CD8-positive, alpha-beta memory T cell (primary cell): ENCODE results near the gene MDGA2. TPM values are rescaled to one million over a fixed set of nuclear protein-coding genes. Genes with fewer than 3 reads are reported as not detected.

Experiments
- CTCF ChIA-PET: fragments of 350-600 bp; sonication (Branson Sonifier 250); formaldehyde crosslinking; loops from one replicate; lab custom pipeline; 2021; ENCODE audit warnings: antibody characterized with exemption; lab: Charles Lee
- POLR2A ChIA-PET: fragments of 350-600 bp; sonication (Branson Sonifier 250); formaldehyde crosslinking; loops from one replicate; lab custom pipeline; 2021; ENCODE audit warnings: antibody characterized with exemption; lab: Charles Lee
- DNase-seq, 5 donors: peaks; one replicate each; pipeline versions ENCODE4 v3.0.0 to v3.0.0-alpha.2; 2020 to 2022; ENCODE audit warnings: mixed read lengths in 1 of 5
- H3K27ac ChIP-seq: one replicate; pipeline ENCODE4 v1.7.0; 2013; ENCODE audit warnings: low read depth, mild to moderate bottlenecking, low read length, moderate library complexity
- H3K27me3 ChIP-seq: 2 replicates; pipeline ENCODE4 v1.7.0; 2013; ENCODE audit warnings: low read length, mild to moderate bottlenecking; ENCODE audit not compliant: insufficient read depth, poor library complexity, severe bottlenecking
- H3K36me3 ChIP-seq: 2 replicates; pipeline ENCODE4 v1.7.0; 2013; ENCODE audit warnings: mild to moderate bottlenecking, low read length, moderate library complexity; ENCODE audit not compliant: insufficient read depth
- H3K4me1 ChIP-seq: 2 replicates; pipeline ENCODE4 v1.7.0; 2013; ENCODE audit warnings: mild to moderate bottlenecking, low read length, moderate library complexity; ENCODE audit not compliant: insufficient read depth
- H3K4me3 ChIP-seq: 2 replicates; pipeline ENCODE4 v1.7.0; 2013; ENCODE audit warnings: mild to moderate bottlenecking, low read length
- H3K9me3 ChIP-seq: 2 replicates; pipeline ENCODE4 v1.7.0; 2013; ENCODE audit warnings: mild to moderate bottlenecking, low read length
- H3K27ac Mint-ChIP-seq, 8 donors: one replicate each; pipeline ENCODE4 v1.8.0; 2020 to 2021; ENCODE audit warnings: mixed read lengths in 8 of 8, mild to moderate bottlenecking in 6 of 8, inconsistent platforms in 3 of 8, moderate library complexity in 3 of 8
- H3K27me3 Mint-ChIP-seq, 2 donors: one replicate each; pipeline ENCODE4 v1.8.0; 2020 to 2021; ENCODE audit warnings: mixed read lengths in 2 of 2, mild to moderate bottlenecking in 1 of 2, moderate library complexity in 1 of 2
- H3K36me3 Mint-ChIP-seq, 3 donors: one replicate each; pipeline ENCODE4 v1.8.0; 2020 to 2021; ENCODE audit warnings: mixed read lengths in 3 of 3, inconsistent platforms in 1 of 3, mild to moderate bottlenecking in 1 of 3
- H3K4me1 Mint-ChIP-seq, 3 donors: one replicate each; pipeline ENCODE4 v1.8.0; 2020 to 2021; ENCODE audit warnings: mixed read lengths in 3 of 3, inconsistent platforms in 1 of 3, mild to moderate bottlenecking in 1 of 3
- H3K4me3 Mint-ChIP-seq, 7 donors: one replicate each; pipeline ENCODE4 v1.8.0; 2020 to 2021; ENCODE audit warnings: mixed read lengths in 7 of 7, mild to moderate bottlenecking in 6 of 7, moderate library complexity in 4 of 7, inconsistent platforms in 2 of 7
- H3K9me3 Mint-ChIP-seq, 5 donors: one replicate each; pipeline ENCODE4 v1.8.0; 2020 to 2022; ENCODE audit warnings: mixed read lengths in 5 of 5, mild to moderate bottlenecking in 3 of 5, moderate library complexity in 2 of 5, inconsistent platforms in 1 of 5
- polyA plus RNA-seq: library from polyadenylated mRNA; unstranded; fragments of 300-500 nt; fragmentation: Illumina TruSeq; gene quantifications from one replicate; pipeline ENCODE4 v1.2.3, GENCODE V29; 2021
- total RNA-seq, 2 experiments: library from RNA; stranded (reverse); gene quantifications; one replicate each; pipeline ENCODE4 v1.2.3, GENCODE V29; 2021

The MDGA2 gene
- total and polyA plus RNA-seq, 3 experiments from 2014 or later: not detected

- no peaks in the 10 kb centered on the region for H3K27me3 Mint-ChIP-seq
- peaks cover 0 to 23% (median 6%) of the 10 kb centered on the region in 5 donors for H3K9me3 Mint-ChIP-seq
- no peaks in the 10 kb centered on the region for H3K4me1 Mint-ChIP-seq
- Histone ChIP-seq H3K4me3 (no peak overlapping the region), H3K4me1 (no peaks in the 10 kb centered on the region), H3K9me3 (no peaks in the 10 kb centered on the region), H3K27me3 (no peaks in the 10 kb centered on the region), H3K27ac (no peak overlapping the region), H3K36me3 (no peaks in the 10 kb centered on the region)
- ChIA-PET POLR2A (no interaction called here), CTCF (no interaction called here)
- no peak overlapping the region for H3K27ac Mint-ChIP-seq
- no peak overlapping the region for H3K4me3 Mint-ChIP-seq
- H3K36me3 Mint-ChIP-seq: no peaks in the 10 kb centered on the region
- DNase-seq: no peak
Observed at GRCh38 chr14:47270715-47271114, 404.7 kb downstream of the MDGA2 start.

- Histone ChIP-seq H3K4me1 (no peaks in the 10 kb centered on the region), H3K4me3 (no peak overlapping the region), H3K9me3 (no peaks in the 10 kb centered on the region), H3K36me3 (no peaks in the 10 kb centered on the region), H3K27ac (no peak overlapping the region), H3K27me3 (no peaks in the 10 kb centered on the region)
- Mint-ChIP-seq H3K4me3 (no peak overlapping the region), H3K4me1 (no peaks in the 10 kb centered on the region), H3K9me3 (peaks cover 0 to 24% (median 6%) of the 10 kb centered on the region in 5 donors), H3K36me3 (no peaks in the 10 kb centered on the region), H3K27me3 (no peaks in the 10 kb centered on the region), H3K27ac (no peak overlapping the region)
- DNase-seq: no peak
- ChIA-PET POLR2A (no interaction called here), CTCF (no interaction called here)
Observed at GRCh38 chr14:47269756-47270492, 405.5 kb downstream of the MDGA2 start.

- Mint-ChIP-seq H3K27me3 (no peaks in the 10 kb centered on the region), H3K27ac (no peak overlapping the region), H3K9me3 (peaks cover 1 to 16% (median 4%) of the 10 kb centered on the region in 5 donors), H3K4me1 (no peaks in the 10 kb centered on the region), H3K36me3 (no peaks in the 10 kb centered on the region), H3K4me3 (no peak overlapping the region)
- no peak for DNase-seq
- Histone ChIP-seq H3K27me3 (no peaks in the 10 kb centered on the region), H3K9me3 (no peaks in the 10 kb centered on the region), H3K4me1 (no peaks in the 10 kb centered on the region), H3K4me3 (no peak overlapping the region), H3K36me3 (no peaks in the 10 kb centered on the region), H3K27ac (no peak overlapping the region)
- ChIA-PET POLR2A (no interaction called here), CTCF (no interaction called here)
Observed at GRCh38 chr14:47264842-47265241, 410.6 kb downstream of the MDGA2 start.

- Histone ChIP-seq H3K36me3 (no peaks in the 10 kb centered on the region), H3K27ac (no peak overlapping the region), H3K27me3 (no peaks in the 10 kb centered on the region), H3K4me3 (no peak overlapping the region), H3K9me3 (no peaks in the 10 kb centered on the region), H3K4me1 (no peaks in the 10 kb centered on the region)
- Mint-ChIP-seq H3K36me3 (no peaks in the 10 kb centered on the region), H3K9me3 (peaks cover 1 to 11% (median 8%) of the 10 kb centered on the region in 5 donors), H3K27me3 (no peaks in the 10 kb centered on the region), H3K4me3 (no peak overlapping the region), H3K4me1 (no peaks in the 10 kb centered on the region), H3K27ac (no peak overlapping the region)
- CTCF ChIA-PET: no interaction called here
- DNase-seq: no peak
- POLR2A ChIA-PET: no interaction called here
Observed at GRCh38 chr14:47262801-47263200, 412.6 kb downstream of the MDGA2 start.

GRCh38 chr14:47261350-47261749 is 414.1 kb downstream of the MDGA2 start:
- no peak for DNase-seq
- H3K27ac ChIP-seq: no peak overlapping the region
- no peaks in the 10 kb centered on the region for H3K9me3 ChIP-seq
- H3K4me1 ChIP-seq: no peaks in the 10 kb centered on the region
- H3K27ac Mint-ChIP-seq: no peak overlapping the region
- no peak overlapping the region for H3K4me3 Mint-ChIP-seq
- no peak overlapping the region for H3K4me3 ChIP-seq
- H3K36me3 Mint-ChIP-seq: no peaks in the 10 kb centered on the region
- no peaks in the 10 kb centered on the region for H3K4me1 Mint-ChIP-seq
- CTCF ChIA-PET: no interaction called here
- peaks cover 3 to 17% (median 12%) of the 10 kb centered on the region in 5 donors for H3K9me3 Mint-ChIP-seq
- no peaks in the 10 kb centered on the region for H3K36me3 ChIP-seq
- no peaks in the 10 kb centered on the region for H3K27me3 ChIP-seq
- no peaks in the 10 kb centered on the region for H3K27me3 Mint-ChIP-seq
- POLR2A ChIA-PET: no interaction called here

- Histone ChIP-seq H3K4me1 (no peaks in the 10 kb centered on the region), H3K36me3 (no peaks in the 10 kb centered on the region), H3K4me3 (no peak overlapping the region), H3K27me3 (no peaks in the 10 kb centered on the region), H3K9me3 (no peaks in the 10 kb centered on the region), H3K27ac (no peak overlapping the region)
- H3K4me3 Mint-ChIP-seq: no peak overlapping the region
- ChIA-PET POLR2A (no interaction called here), CTCF (no interaction called here)
- no peaks in the 10 kb centered on the region for H3K27me3 Mint-ChIP-seq
- no peaks in the 10 kb centered on the region for H3K36me3 Mint-ChIP-seq
- H3K27ac Mint-ChIP-seq: peak overlapping the region in 1 of 8 donors; percentile 42
- H3K4me1 Mint-ChIP-seq: no peaks in the 10 kb centered on the region
- peaks cover 10 to 26% (median 11%) of the 10 kb centered on the region in 5 donors for H3K9me3 Mint-ChIP-seq
- no peak for DNase-seq
Observed at GRCh38 chr14:47259796-47260195, 415.6 kb downstream of the MDGA2 start.

GRCh38 chr14:47257013-47257412 is 418.4 kb downstream of the MDGA2 start:
- Histone ChIP-seq H3K4me1 (no peaks in the 10 kb centered on the region), H3K36me3 (no peaks in the 10 kb centered on the region), H3K27me3 (no peaks in the 10 kb centered on the region), H3K9me3 (no peaks in the 10 kb centered on the region), H3K27ac (no peak overlapping the region), H3K4me3 (no peak overlapping the region)
- DNase-seq: no peak
- Mint-ChIP-seq H3K4me3 (no peak overlapping the region), H3K27me3 (no peaks in the 10 kb centered on the region), H3K4me1 (no peaks in the 10 kb centered on the region), H3K9me3 (peaks cover 4 to 26% (median 18%) of the 10 kb centered on the region in 5 donors), H3K36me3 (no peaks in the 10 kb centered on the region), H3K27ac (no peak overlapping the region)
- ChIA-PET CTCF (no interaction called here), POLR2A (no interaction called here)

- no peak for DNase-seq
- no peak overlapping the region for H3K4me3 ChIP-seq
- no peaks in the 10 kb centered on the region for H3K36me3 Mint-ChIP-seq
- H3K27me3 Mint-ChIP-seq: no peaks in the 10 kb centered on the region
- ChIA-PET CTCF (no interaction called here), POLR2A (no interaction called here)
- H3K9me3 Mint-ChIP-seq: peaks cover 4 to 16% (median 16%) of the 10 kb centered on the region in 5 donors
- H3K27ac Mint-ChIP-seq: no peak overlapping the region
- H3K4me1 Mint-ChIP-seq: no peaks in the 10 kb centered on the region
- H3K9me3 ChIP-seq: no peaks in the 10 kb centered on the region
- H3K27me3 ChIP-seq: no peaks in the 10 kb centered on the region
- no peak overlapping the region for H3K27ac ChIP-seq
- H3K4me3 Mint-ChIP-seq: no peak overlapping the region
- H3K4me1 ChIP-seq: no peaks in the 10 kb centered on the region
- no peaks in the 10 kb centered on the region for H3K36me3 ChIP-seq
Observed at GRCh38 chr14:47252802-47253201, 422.6 kb downstream of the MDGA2 start.
